NCI-H2081 (cell line): ENCODE data around the gene MSMP.

Experiments
- DNase-seq, 2 experiments: peaks; one replicate each; lab custom pipeline; 2025; lab: John Stamatoyannopoulos, UW

MSMP gene

DNA sequence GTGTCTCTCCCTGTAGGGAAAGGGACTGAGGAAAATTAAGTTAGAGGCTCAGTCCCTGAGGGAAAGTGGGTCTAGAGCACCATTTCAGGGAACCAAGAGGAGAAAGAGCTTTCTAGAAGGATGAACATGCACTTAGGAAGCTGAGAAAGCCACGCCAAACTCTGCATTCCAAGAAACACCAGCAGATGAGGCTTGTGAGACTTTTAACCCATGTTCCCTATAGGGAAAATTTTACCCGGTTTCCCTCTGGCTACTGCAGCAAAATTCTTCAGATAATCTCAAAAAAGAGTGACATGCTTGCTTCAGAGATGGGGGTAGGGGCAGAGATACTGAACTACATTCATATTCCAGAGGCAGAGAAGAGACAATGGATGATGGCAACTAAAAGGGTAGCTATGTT lies 30.6 kb downstream of the MSMP start:
- DNase-seq: no peak

DNA sequence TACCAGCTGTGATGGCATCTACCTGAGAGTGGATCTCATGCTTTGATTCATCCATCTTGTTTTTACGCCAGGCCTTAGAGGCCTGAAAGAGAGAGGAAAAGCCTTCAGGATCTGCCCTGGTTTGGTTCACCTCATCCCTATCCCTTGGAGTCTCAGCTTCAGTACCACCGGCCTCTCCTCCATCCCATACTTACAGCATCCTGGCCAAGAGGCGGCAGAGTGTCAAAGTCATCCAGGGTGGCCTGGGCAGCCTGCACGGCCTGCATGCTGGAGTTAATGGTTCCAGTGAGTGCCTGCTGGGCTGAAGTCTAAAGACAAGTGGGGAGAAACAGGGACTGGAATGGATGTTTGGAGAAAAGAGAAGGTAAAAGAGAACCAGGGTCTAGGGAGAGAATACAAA lies 34.5 kb downstream of the MSMP start:
- DNase-seq: no peak

- DNase-seq: no peak
These were observed 35.2 kb downstream of the MSMP start for GRCh38 chr9:35718721-35719511.

GRCh38 chr9:35717132-35717870 lies 36.8 kb downstream of the MSMP start:
- DNase-seq: peak in 1 of 2 experiments; percentile 14

DNA sequence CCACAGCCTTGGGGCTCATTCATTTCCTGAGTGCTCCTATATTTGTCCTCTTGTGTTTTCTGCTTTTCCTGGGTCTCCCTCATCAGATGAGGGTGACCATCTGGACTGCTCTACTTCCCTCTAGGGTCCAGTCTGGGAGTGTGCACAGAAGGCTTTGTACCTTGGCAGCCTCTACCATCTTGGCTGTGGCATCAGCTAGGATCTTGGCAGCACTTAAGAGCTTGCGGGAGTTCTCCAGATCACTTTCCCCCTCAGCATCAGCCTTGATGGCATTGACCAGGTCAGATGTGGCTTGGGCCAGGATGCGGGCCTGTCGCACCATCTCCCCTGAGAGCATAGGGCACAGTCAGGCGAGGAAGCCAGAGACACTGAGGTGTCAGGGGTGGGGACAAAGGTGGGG lies 37.8 kb downstream of the MSMP start:
- no peak for DNase-seq

- DNase-seq: no peak
These were observed 39.4 kb downstream of the MSMP start for GRCh38 chr9:35714579-35715252.

DNA sequence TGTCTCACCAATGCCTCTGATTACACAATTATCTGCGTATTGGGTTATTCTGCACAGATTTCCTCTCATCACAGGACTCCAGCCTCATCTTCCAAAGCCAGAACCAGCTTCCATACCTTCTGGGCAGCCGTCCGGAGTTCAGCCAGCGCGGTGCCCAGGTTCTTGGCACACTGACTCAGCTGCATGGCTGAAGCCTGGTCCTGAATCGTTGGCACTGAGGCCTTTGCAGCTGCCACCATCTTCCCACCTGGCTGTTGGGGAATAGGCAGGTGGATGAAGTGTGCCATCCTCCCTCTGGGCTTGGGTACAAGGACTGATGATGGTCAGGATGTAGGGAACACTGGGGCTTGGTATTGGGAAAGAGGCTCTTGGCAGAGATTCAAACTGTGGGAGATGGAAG lies 40.0 kb downstream of the MSMP start:
- no peak for DNase-seq

- no peak for DNase-seq
These were observed 40.5 kb downstream of the MSMP start for GRCh38 chr9:35713578-35713977.

- DNase-seq: no peak
These were observed 41.2 kb downstream of the MSMP start for GRCh38 chr9:35712762-35713400.

- no peak for DNase-seq
These were observed 42.3 kb downstream of the MSMP start for GRCh38 chr9:35711501-35712428.

GRCh38 chr9:35710818-35711500 lies 43.1 kb downstream of the MSMP start:
- DNase-seq: no peak

DNA sequence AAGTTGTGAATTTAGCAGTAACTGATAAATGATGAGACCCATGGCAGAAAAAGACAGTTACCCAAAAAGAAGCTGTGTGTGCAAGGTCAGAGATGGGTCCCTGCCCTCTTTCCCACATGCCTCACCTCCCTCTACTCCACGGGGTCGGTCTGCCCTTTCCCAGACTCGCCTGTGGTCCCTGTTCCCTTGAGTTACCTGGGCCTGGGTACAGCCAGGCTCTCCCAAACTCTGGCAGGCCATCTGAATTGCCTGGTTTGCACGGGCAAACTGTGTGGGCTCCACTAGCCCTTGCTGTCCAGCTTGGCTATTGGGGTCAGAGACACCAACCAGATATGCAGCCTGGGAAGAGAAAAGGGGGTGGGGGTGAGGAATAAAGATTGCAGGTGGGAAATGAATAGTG lies 45.9 kb downstream of the MSMP start:
- no peak for DNase-seq

GRCh38 chr9:35706951-35707350 lies 47.1 kb downstream of the MSMP start:
- DNase-seq: no peak

DNA sequence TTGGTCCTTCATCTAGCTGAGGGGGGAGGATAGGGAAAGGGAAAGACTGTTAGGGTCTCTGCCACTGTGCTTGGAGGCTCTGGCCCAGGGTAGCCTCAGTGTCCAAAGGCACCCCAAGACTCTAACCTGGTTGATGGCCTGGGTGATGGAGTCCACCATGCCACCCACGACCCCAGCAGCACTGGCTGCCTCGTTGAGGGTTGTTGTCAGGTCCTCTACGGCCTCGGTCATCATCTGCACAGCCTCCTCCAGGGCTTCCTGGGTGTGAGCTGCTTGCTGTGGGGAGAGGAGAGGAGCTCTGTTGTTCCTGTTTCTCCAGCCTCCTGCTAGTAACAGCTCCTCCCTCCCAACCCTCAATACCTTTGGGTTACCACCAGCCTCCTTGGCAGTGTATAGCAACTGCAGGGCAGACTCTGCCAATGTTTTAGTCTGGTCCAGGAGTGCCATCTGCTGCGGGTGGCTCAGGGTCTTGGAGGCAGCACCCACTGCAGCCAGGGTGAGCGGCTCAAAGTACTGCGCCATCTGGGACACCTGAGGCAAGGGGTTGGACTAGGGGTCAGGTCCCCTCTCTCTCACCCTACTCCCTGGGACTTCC lies 48.1 kb downstream of the MSMP start:
- DNase-seq: no peak

DNA sequence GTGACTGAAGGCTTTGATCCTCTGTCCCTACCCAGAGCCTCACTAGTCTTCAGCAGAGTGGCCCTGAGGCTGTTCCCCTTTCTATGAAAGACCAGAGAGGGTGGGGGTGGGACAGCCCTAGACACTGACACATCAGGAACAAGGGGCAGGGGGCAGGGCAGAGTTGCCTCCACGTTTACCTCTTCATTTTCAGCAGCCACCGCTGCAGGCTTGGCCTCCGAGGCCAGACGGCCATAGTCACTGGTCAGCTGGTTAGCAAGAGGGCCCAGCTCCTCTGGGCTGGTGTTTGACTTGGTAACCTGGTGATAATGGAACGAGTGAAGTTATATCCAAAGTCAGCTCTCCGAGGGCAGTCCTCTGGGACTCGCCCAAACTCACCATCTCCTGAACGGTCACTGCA lies 48.7 kb downstream of the MSMP start:
- no peak for DNase-seq

DNA sequence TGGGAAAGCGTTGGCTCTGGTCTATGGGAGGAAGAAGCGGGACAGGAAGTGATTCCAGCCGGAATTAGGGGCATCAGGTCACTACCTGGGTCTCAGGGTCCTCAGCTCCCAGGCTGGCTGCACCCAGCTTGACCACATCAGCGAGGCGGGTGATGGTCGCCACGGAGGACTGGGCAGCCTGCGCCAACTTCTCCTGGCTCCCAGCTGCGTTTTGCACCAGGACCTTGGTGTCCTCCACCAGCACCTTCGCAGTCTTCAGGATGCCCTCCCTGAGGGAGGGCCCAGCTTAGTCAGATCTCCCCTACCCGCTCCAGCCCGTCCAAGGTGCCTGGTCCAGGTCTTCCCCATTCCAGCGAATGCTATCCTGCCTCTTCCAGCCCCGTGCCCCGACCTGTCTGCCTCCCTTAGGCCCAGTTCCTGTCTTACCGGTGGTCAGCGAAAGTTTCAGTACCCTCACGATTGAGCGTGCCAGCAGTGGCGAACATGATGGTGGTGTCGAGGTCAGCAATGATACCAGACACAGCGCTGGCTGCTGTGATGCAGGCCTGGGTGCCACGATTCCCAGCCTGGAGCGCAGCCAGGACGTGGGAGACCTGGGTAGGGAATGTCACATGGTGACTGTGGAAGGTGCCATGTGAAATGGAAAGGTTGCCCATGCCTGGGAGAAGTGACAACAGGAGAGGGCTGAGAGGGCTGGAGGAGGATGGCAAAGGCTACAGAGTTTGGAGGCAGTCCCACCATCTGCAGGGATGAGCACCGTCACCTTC lies 50.0 kb downstream of the MSMP start:
- DNase-seq: no peak
